Gastrocnemius medialis (tissue), 4 donors: ENCODE data around the gene WWOX. TPM values are rescaled to one million over a fixed set of nuclear protein-coding genes. Genes with fewer than 3 reads are reported as not detected.

ENCODE experiments used
- ATAC-seq, 2 donors: fragments of 150-250 bp; one replicate each; pipeline ENCODE4 v1.9.1; 2016
- DNase-seq, 2 donors: peaks; one replicate each; pipeline ENCODE4 v3.0.0-alpha.2; 2019
- H3K27ac ChIP-seq, 4 donors: fragments of 200-600 bp; sonication (generic); 1 replicate in 1 of 4; 2 replicates in 3 of 4; pipeline ENCODE4 v1.5.1; 2016 to 2018; ENCODE audit warnings: mild to moderate bottlenecking in 2 of 4, moderate library complexity in 1 of 4
- H3K27me3 ChIP-seq, 3 donors: fragments of 200-600 bp; sonication (generic) in 2 of 3; 1 replicate in 1 of 3; 2 replicates in 2 of 3; pipeline versions ENCODE4 v1.5.1 to v1.6.0; 2016 to 2019; ENCODE audit warnings: mild to moderate bottlenecking in 1 of 3, moderate library complexity in 1 of 3
- H3K36me3 ChIP-seq, 2 donors: fragments of 200-600 bp; sonication (generic) in 1 of 2; one replicate each; pipeline ENCODE4 v1.5.1; 2017 to 2018
- H3K4me1 ChIP-seq, 2 donors: fragments of 200-600 bp; sonication (generic) in 1 of 2; one replicate each; pipeline ENCODE4 v1.5.1; 2016 to 2017; ENCODE audit warnings: mild to moderate bottlenecking in 2 of 2
- H3K4me3 ChIP-seq, 4 donors: fragments of 200-600 bp; sonication (generic) in 3 of 4; 1 replicate in 1 of 4; 2 replicates in 3 of 4; pipeline ENCODE4 v1.5.1; 2016 to 2019; ENCODE audit warnings: mild to moderate bottlenecking in 2 of 4
- H3K9me3 ChIP-seq, 3 donors: fragments of 200-600 bp; sonication (generic) in 2 of 3; 1 replicate in 1 of 3; 2 replicates in 2 of 3; pipeline ENCODE4 v1.5.1; 2016 to 2019
- POLR2A ChIP-seq, 2 donors: fragments of 450-650 bp; IDR thresholded peaks; one replicate each; pipeline ENCODE4 v1.6.1; 2017; ENCODE audit warnings: antibody characterized with exemption in 2 of 2, mild to moderate bottlenecking in 2 of 2, moderate library complexity in 2 of 2
- in situ Hi-C, 4 donors: fragments of 200-750 bp; cut with MboI; loops; one replicate each; pipeline versions ENCODE4 v1.15.0 to v1.8.0; 2017; ENCODE audit warnings: low sequenced_read_pairs in 4 of 4
- intact Hi-C: fragments of 100-400 bp; cut with DNase I; formaldehyde crosslinking; loops from one replicate; pipeline ENCODE4 v1.15.1; 2023; ENCODE audit warnings: low total_unique reads
- total RNA-seq, 4 donors: library from RNA; depleted of rRNA; stranded (reverse); fragments of >200 nt; gene quantifications; one replicate each; pipeline versions ENCODE4 v1.1.0 to v1.2.3, GENCODE V29; 2016
- TF ChIP-seq, protein P1 (sequence below), 5 experiments: fragments of 450-650 bp in 3 of 5; fragments of 200-600 bp in 2 of 5; sonication (generic) in 2 of 5; IDR thresholded peaks in 4 of 5; conservative IDR thresholded peaks in 1 of 5; 1 replicate in 4 of 5; 2 replicates in 1 of 5; pipeline ENCODE4 v1.5.1; 2016 to 2019; ENCODE audit warnings: antibody characterized with exemption in 5 of 5, mild to moderate bottlenecking in 3 of 5, moderate library complexity in 3 of 5

Gene WWOX
- total RNA-seq, 4 donors from 2014 or later = 3.3 to 13.0 (median 6.0) TPM

DNA sequence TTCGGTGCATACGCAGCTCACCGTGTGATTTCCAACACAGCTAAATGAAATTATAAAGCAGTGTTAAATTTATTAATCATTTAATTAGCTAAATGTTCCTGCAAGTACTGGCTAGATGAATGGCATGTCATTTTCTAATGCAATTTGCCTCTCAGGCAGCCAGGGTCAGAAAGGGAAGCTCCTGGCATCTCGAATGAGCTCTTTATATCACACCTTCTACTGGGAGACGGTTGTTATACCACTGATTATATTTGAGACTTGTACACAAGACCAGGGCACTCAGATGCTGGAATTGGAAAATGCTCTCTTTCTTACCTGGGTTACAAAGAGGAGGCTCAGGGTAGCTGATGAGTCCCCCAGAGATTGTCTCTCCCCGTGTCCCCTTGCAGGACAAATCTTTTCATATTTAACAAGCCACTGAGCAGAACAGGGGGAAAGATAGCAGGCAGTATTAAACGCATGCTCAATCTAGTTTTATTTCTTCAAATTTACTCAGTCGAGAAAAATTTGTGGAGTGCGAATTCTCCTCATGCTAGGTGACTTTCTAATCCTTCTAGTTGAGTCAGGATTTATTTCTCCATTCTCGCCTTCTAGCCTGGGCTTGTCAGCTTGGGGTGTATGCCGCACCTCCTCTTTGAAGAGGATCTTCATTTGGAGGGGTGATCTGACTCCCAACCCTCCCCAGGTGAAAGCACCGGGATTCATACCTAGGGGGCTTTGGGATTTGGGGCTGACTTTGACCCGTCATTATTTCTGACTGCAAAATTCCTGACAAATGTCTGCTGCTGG, 1060.0 kb downstream of the WWOX start:
- in situ Hi-C loops (no loop called here), intact Hi-C loops (no loop called here)
- Histone ChIP-seq H3K4me3 (no peak overlapping the region), H3K4me1 (no peaks in the 10 kb centered on the region), H3K36me3 (no peaks in the 10 kb centered on the region), H3K9me3 (no peaks in the 10 kb centered on the region), H3K27me3 (no peaks in the 10 kb centered on the region), H3K27ac (no peak overlapping the region)
- DNase-seq = no peak
- TF ChIP-seq POLR2A (IDR thresholded peaks at IDR 0.05) = no peak
- TF ChIP-seq, protein P1, sequence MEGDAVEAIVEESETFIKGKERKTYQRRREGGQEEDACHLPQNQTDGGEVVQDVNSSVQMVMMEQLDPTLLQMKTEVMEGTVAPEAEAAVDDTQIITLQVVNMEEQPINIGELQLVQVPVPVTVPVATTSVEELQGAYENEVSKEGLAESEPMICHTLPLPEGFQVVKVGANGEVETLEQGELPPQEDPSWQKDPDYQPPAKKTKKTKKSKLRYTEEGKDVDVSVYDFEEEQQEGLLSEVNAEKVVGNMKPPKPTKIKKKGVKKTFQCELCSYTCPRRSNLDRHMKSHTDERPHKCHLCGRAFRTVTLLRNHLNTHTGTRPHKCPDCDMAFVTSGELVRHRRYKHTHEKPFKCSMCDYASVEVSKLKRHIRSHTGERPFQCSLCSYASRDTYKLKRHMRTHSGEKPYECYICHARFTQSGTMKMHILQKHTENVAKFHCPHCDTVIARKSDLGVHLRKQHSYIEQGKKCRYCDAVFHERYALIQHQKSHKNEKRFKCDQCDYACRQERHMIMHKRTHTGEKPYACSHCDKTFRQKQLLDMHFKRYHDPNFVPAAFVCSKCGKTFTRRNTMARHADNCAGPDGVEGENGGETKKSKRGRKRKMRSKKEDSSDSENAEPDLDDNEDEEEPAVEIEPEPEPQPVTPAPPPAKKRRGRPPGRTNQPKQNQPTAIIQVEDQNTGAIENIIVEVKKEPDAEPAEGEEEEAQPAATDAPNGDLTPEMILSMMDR (IDR thresholded peaks at IDR 0.05 in 4 of 5, conservative IDR thresholded peaks at IDR 0.05 in 1 of 5) = no peak
- ATAC-seq = no peak

DNA sequence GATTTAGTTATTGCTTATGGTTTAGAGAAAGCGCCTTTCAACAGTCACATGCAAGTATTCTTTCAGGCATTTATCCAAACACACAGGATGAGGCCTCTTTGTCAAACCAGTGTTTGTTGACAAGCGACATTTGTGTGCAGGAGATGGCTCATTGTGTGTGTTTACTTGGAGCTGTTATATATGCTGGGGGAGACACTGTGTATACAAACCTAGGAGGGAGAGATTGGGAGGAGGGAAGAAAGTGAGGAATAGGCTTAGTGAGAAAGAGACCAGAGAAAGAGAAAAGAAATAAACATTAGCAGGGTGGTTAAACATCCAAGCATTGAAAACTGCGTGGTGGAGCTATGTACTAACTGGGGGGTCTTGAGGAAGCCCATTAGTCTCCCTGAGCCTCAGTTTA, 1063.5 kb downstream of the WWOX start:
- in situ Hi-C loops (no loop called here), intact Hi-C loops (no loop called here)
- ATAC-seq = no peak
- DNase-seq = no peak
- Histone ChIP-seq H3K27me3 (no peaks in the 10 kb centered on the region), H3K27ac (no peak overlapping the region), H3K36me3 (no peaks in the 10 kb centered on the region), H3K9me3 (no peaks in the 10 kb centered on the region), H3K4me1 (no peaks in the 10 kb centered on the region), H3K4me3 (no peak overlapping the region)
- no peak for TF ChIP-seq POLR2A (IDR thresholded peaks at IDR 0.05)
- TF ChIP-seq, protein P1 (IDR thresholded peaks at IDR 0.05 in 4 of 5, conservative IDR thresholded peaks at IDR 0.05 in 1 of 5) = no peak

DNA sequence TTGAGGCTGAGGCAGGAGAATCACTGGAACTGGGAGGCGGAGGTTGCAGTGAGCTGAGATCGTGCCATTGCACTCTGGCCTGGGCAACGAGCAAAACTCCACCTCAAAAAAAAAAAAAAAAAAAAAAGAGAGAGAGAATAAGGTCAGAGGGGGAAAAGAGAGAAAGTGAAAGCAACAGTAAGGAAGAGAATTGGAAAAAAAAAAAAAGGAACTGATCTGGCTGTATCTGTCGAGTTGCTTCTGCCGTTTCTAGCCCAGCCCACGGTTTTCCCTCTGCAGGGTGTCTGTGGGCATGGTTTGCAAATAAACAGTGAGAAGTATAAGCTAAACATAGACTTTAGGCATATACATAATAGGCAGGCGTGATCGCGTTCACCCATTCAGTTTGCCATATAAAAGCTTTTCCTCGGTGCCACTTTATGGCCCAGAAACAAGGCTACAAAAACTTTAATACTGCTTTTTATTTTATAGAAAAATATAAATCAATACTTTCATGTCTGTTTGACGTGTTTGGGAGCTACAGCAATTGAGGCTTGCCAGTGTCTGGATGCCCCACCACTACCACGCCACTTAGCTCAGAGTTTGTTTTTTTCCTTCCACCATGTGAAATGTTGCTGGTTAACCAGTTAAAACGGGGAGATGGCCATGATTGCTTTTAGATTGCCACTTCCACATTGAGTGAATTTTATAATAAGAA, 1064.4 kb downstream of the WWOX start:
- no peak overlapping the region for H3K27ac ChIP-seq
- TF ChIP-seq POLR2A (IDR thresholded peaks at IDR 0.05) = no peak
- TF ChIP-seq, protein P1 (IDR thresholded peaks at IDR 0.05 in 4 of 5, conservative IDR thresholded peaks at IDR 0.05 in 1 of 5) = no peak
- no peak for ATAC-seq
- H3K4me1 ChIP-seq = no peaks in the 10 kb centered on the region
- H3K36me3 ChIP-seq = no peaks in the 10 kb centered on the region
- H3K9me3 ChIP-seq = no peaks in the 10 kb centered on the region
- intact Hi-C loops (no loop called here), in situ Hi-C loops (no loop called here)
- no peaks in the 10 kb centered on the region for H3K27me3 ChIP-seq
- DNase-seq = no peak
- H3K4me3 ChIP-seq = no peak overlapping the region

DNA sequence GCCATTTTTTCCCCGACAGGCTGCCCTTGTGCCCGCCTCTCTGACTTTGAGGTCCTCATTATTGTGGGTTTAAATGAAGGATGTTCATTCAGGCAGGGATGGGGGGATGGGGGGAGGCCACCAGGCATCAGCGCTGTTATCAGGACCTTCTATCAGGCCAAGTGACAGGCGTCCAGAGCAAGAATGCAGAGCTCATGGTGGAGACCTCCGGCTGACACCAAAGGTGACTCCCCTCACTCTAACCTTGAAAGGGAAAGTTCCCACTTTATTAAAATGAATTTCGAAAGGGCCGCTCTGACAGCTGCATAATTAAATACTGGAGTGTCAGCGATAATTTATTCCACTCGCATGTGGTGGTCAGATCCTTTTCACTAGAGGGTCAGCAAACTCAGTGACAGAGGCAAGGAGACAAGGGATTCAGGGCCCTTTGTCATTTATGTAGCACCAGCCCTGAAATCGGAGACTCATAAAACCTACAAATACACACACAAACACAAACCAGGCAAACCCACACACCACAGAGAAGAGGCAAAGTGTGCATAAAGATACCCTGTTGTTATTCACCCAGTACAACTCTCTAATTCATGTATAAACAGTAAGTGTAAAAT, 1065.0 kb downstream of the WWOX start:
- Histone ChIP-seq H3K27me3 (no peaks in the 10 kb centered on the region), H3K36me3 (no peaks in the 10 kb centered on the region), H3K4me1 (no peaks in the 10 kb centered on the region), H3K27ac (no peak overlapping the region), H3K4me3 (no peak overlapping the region), H3K9me3 (no peaks in the 10 kb centered on the region)
- no peak for TF ChIP-seq POLR2A (IDR thresholded peaks at IDR 0.05)
- TF ChIP-seq, protein P1 (IDR thresholded peaks at IDR 0.05 in 4 of 5, conservative IDR thresholded peaks at IDR 0.05 in 1 of 5) = no peak
- intact Hi-C loops (no loop called here), in situ Hi-C loops (no loop called here)
- DNase-seq = no peak
- no peak for ATAC-seq
